ENCODE measurements around the gene C16orf54. TPM values are rescaled to one million over a fixed set of nuclear protein-coding genes. Genes with fewer than 3 reads are reported as not detected.
"Not testable (repeated sequence)": the region's sequence is repeated elsewhere in the genome, so short reads cannot be mapped to it uniquely, and the experiment has no call there.

The C16orf54 gene
- total and polyA plus RNA-seq, 2 donors (not counting 1 experiment from before 2014, with no cell fraction given), result not detected

GRCh38 chr16:29789775-29790182, 44.0 kb upstream of the C16orf54 start:
- no peaks in the 10 kb centered on the region for H4K20me1 ChIP-seq (ENCODE audit: control insufficient read depth, extremely low read depth, insufficient read depth, low read length)
- H3K4me2 ChIP-seq (ENCODE audit: extremely low read depth, insufficient read depth, low read length), result peak overlapping the region; percentile 68
- H3K79me2 ChIP-seq (ENCODE audit: control insufficient read depth, insufficient read depth, low read length), result peaks cover 41% of the 10 kb centered on the region
- no peak for DNase-seq (ENCODE audit: low read depth in 2 of 2)
- peak overlapping the region; percentile 48 for H3K9ac ChIP-seq (ENCODE audit: insufficient read depth, low read length)
- TF ChIP-seq EZH2 (IDR thresholded peaks at IDR 0.05; ENCODE audit: low read length, missing control alignments) (no peak), CTCF (conservative IDR thresholded peaks at IDR 0.05 in 1 of 2, IDR thresholded peaks at IDR 0.05 in 1 of 2; ENCODE audit: low read depth in 1 of 2, low read length in 2 of 2) (no peak)
- H3K4me1 ChIP-seq (ENCODE audit: control insufficient read depth, extremely low read depth, insufficient read depth, low read length), result no peaks in the 10 kb centered on the region
- no peaks in the 10 kb centered on the region for H3K9me3 ChIP-seq (ENCODE audit: control insufficient read depth, insufficient read depth, low read depth, low read length)
- H3K4me3 ChIP-seq (replicated peaks in 1 of 4; ENCODE audit: control extremely low read depth in 1 of 4, insufficient read depth in 1 of 4, low read depth in 3 of 4, low read length in 4 of 4), result peak overlapping the region; percentile 34 to 71 (median 56)
- peak overlapping the region; percentile 53 for H3K27ac ChIP-seq (ENCODE audit: insufficient read depth, low read length)
- no peaks in the 10 kb centered on the region for H3K27me3 ChIP-seq (ENCODE audit: control insufficient read depth, insufficient read depth, low read length)
- H2AFZ ChIP-seq (ENCODE audit: low read length), result peak overlapping the region; percentile 90
- H3K36me3 ChIP-seq (ENCODE audit: control insufficient read depth, insufficient read depth, low read length), result no peaks in the 10 kb centered on the region

- not testable (repeated sequence) for DNase-seq (ENCODE audit: low read depth in 2 of 2); H3K4me1 ChIP-seq (ENCODE audit: control insufficient read depth, extremely low read depth, insufficient read depth, low read length); H3K27me3 ChIP-seq (ENCODE audit: control insufficient read depth, insufficient read depth, low read length); H2AFZ ChIP-seq (ENCODE audit: low read length); H3K36me3 ChIP-seq (ENCODE audit: control insufficient read depth, insufficient read depth, low read length); H4K20me1 ChIP-seq (ENCODE audit: control insufficient read depth, extremely low read depth, insufficient read depth, low read length); H3K9me3 ChIP-seq (ENCODE audit: control insufficient read depth, insufficient read depth, low read depth, low read length); H3K4me3 ChIP-seq (replicated peaks in 1 of 4; ENCODE audit: control extremely low read depth in 1 of 4, insufficient read depth in 1 of 4, low read depth in 3 of 4, low read length in 4 of 4); H3K27ac ChIP-seq (ENCODE audit: insufficient read depth, low read length); H3K9ac ChIP-seq (ENCODE audit: insufficient read depth, low read length); H3K4me2 ChIP-seq (ENCODE audit: extremely low read depth, insufficient read depth, low read length)
- H3K79me2 ChIP-seq (ENCODE audit: control insufficient read depth, insufficient read depth, low read length), result peaks cover 16% of the 10 kb centered on the region
Observed at GRCh38 chr16:29787155-29787554, 41.4 kb upstream of the C16orf54 start.

- peak; percentile 53 to 58 for DNase-seq (ENCODE audit: low read depth in 2 of 2)
- peak overlapping the region; percentile 0 to 41 (median 18) for H3K4me3 ChIP-seq (replicated peaks in 1 of 4; ENCODE audit: control extremely low read depth in 1 of 4, insufficient read depth in 1 of 4, low read depth in 3 of 4, low read length in 4 of 4)
- H4K20me1 ChIP-seq (ENCODE audit: control insufficient read depth, extremely low read depth, insufficient read depth, low read length), result no peaks in the 10 kb centered on the region
- H3K4me2 ChIP-seq (ENCODE audit: extremely low read depth, insufficient read depth, low read length), result peak overlapping the region; percentile 62
- H3K27ac ChIP-seq (ENCODE audit: insufficient read depth, low read length), result no peak overlapping the region
- H3K27me3 ChIP-seq (ENCODE audit: control insufficient read depth, insufficient read depth, low read length), result peaks cover 12% of the 10 kb centered on the region
- H3K9me3 ChIP-seq (ENCODE audit: control insufficient read depth, insufficient read depth, low read depth, low read length), result no peaks in the 10 kb centered on the region
- no peaks in the 10 kb centered on the region for H3K36me3 ChIP-seq (ENCODE audit: control insufficient read depth, insufficient read depth, low read length)
- no peaks in the 10 kb centered on the region for H3K4me1 ChIP-seq (ENCODE audit: control insufficient read depth, extremely low read depth, insufficient read depth, low read length)
- H3K9ac ChIP-seq (ENCODE audit: insufficient read depth, low read length), result no peak overlapping the region
- no peaks in the 10 kb centered on the region for H3K79me2 ChIP-seq (ENCODE audit: control insufficient read depth, insufficient read depth, low read length)
- TF ChIP-seq CTCF (conservative IDR thresholded peaks at IDR 0.05 in 1 of 2, IDR thresholded peaks at IDR 0.05 in 1 of 2; ENCODE audit: low read depth in 1 of 2, low read length in 2 of 2) (peak; percentile 72 to 91), EZH2 (IDR thresholded peaks at IDR 0.05; ENCODE audit: low read length, missing control alignments) (no peak)
- peak overlapping the region; percentile 96 for H2AFZ ChIP-seq (ENCODE audit: low read length)
Observed at GRCh38 chr16:29784901-29785500, 39.2 kb upstream of the C16orf54 start.
